ENCODE results near the gene CRYL1.

Gene CRYL1

GRCh38 chr13:20429682-20430081 is 96.0 kb downstream of the CRYL1 start:
- H3K4me1 ChIP-seq (ENCODE audit: control insufficient read depth in 1 of 2, insufficient read depth in 1 of 2, low read depth in 1 of 2, low read length in 1 of 2), result peaks cover 7 to 17% of the 10 kb centered on the region in 2 experiments
- H3K9me3 ChIP-seq, result no peaks in the 10 kb centered on the region
- no peak overlapping the region for H3K4me3 ChIP-seq (ENCODE audit: low read depth in 1 of 2, low read length in 1 of 2)
- peak overlapping the region; percentile 47 for H3K27ac ChIP-seq
- no peaks in the 10 kb centered on the region for H3K27me3 ChIP-seq
- no peaks in the 10 kb centered on the region for H3K36me3 ChIP-seq
- TF ChIP-seq CTCF (IDR thresholded peaks at IDR 0.05), result no peak

- H3K27ac ChIP-seq, result no peak overlapping the region
- peaks cover 7 to 17% of the 10 kb centered on the region in 2 experiments for H3K4me1 ChIP-seq (ENCODE audit: control insufficient read depth in 1 of 2, insufficient read depth in 1 of 2, low read depth in 1 of 2, low read length in 1 of 2)
- H3K4me3 ChIP-seq (ENCODE audit: low read depth in 1 of 2, low read length in 1 of 2), result no peak overlapping the region
- no peak for TF ChIP-seq CTCF (IDR thresholded peaks at IDR 0.05)
- H3K9me3 ChIP-seq, result no peaks in the 10 kb centered on the region
- no peaks in the 10 kb centered on the region for H3K27me3 ChIP-seq
- H3K36me3 ChIP-seq, result no peaks in the 10 kb centered on the region
These were observed 96.7 kb downstream of the CRYL1 start for GRCh38 chr13:20428666-20429644.

GRCh38 chr13:20426766-20427448 is 98.8 kb downstream of the CRYL1 start:
- Histone ChIP-seq H3K27ac (no peak overlapping the region), H3K4me3 (ENCODE audit: low read depth in 1 of 2, low read length in 1 of 2) (no peak overlapping the region), H3K9me3 (no peaks in the 10 kb centered on the region), H3K4me1 (ENCODE audit: control insufficient read depth in 1 of 2, insufficient read depth in 1 of 2, low read depth in 1 of 2, low read length in 1 of 2) (peaks cover 7 to 17% of the 10 kb centered on the region in 2 experiments), H3K36me3 (no peaks in the 10 kb centered on the region), H3K27me3 (no peaks in the 10 kb centered on the region)
- no peak for TF ChIP-seq CTCF (IDR thresholded peaks at IDR 0.05)

- Histone ChIP-seq H3K9me3 (no peaks in the 10 kb centered on the region), H3K4me3 (ENCODE audit: low read depth in 1 of 2, low read length in 1 of 2) (no peak overlapping the region), H3K36me3 (no peaks in the 10 kb centered on the region), H3K27me3 (no peaks in the 10 kb centered on the region), H3K27ac (no peak overlapping the region), H3K4me1 (ENCODE audit: control insufficient read depth in 1 of 2, insufficient read depth in 1 of 2, low read depth in 1 of 2, low read length in 1 of 2) (peaks cover 7 to 12% of the 10 kb centered on the region in 2 experiments)
- TF ChIP-seq CTCF (IDR thresholded peaks at IDR 0.05), result no peak
These were observed 99.8 kb downstream of the CRYL1 start for GRCh38 chr13:20425819-20426219.

- no peak for TF ChIP-seq CTCF (IDR thresholded peaks at IDR 0.05)
- no peak overlapping the region for H3K27ac ChIP-seq
- H3K4me1 ChIP-seq (ENCODE audit: control insufficient read depth in 1 of 2, insufficient read depth in 1 of 2, low read depth in 1 of 2, low read length in 1 of 2), result peaks cover 2 to 3% of the 10 kb centered on the region in 2 experiments
- H3K36me3 ChIP-seq, result no peaks in the 10 kb centered on the region
- no peak overlapping the region for H3K4me3 ChIP-seq (ENCODE audit: low read depth in 1 of 2, low read length in 1 of 2)
- no peaks in the 10 kb centered on the region for H3K27me3 ChIP-seq
- H3K9me3 ChIP-seq, result no peaks in the 10 kb centered on the region
These were observed 100.7 kb downstream of the CRYL1 start for GRCh38 chr13:20424949-20425348.

All from neutrophil (primary cell).